D721Med (cell line): ENCODE results near the gene CIB4.

Experiments used
- DNase-seq: peaks from one replicate; pipeline ENCODE4 v3.0.0; 2011; ENCODE audit warnings: low spot score; ENCODE audit not compliant: insufficient read length
- FAIRE-seq: peaks from 2 replicates; lab custom pipeline; 2011; peaks lifted over from hg19 to GRCh38; lab: Jason Lieb, UNC
- TF ChIP-seq, protein P1 (sequence below): IDR thresholded peaks from 2 replicates; pipeline ENCODE4 v1.5.1; 2012; ENCODE audit warnings: mild to moderate bottlenecking, control low read depth; ENCODE audit not compliant: insufficient read depth; ENCODE audit errors: missing control alignments

Gene CIB4

DNA sequence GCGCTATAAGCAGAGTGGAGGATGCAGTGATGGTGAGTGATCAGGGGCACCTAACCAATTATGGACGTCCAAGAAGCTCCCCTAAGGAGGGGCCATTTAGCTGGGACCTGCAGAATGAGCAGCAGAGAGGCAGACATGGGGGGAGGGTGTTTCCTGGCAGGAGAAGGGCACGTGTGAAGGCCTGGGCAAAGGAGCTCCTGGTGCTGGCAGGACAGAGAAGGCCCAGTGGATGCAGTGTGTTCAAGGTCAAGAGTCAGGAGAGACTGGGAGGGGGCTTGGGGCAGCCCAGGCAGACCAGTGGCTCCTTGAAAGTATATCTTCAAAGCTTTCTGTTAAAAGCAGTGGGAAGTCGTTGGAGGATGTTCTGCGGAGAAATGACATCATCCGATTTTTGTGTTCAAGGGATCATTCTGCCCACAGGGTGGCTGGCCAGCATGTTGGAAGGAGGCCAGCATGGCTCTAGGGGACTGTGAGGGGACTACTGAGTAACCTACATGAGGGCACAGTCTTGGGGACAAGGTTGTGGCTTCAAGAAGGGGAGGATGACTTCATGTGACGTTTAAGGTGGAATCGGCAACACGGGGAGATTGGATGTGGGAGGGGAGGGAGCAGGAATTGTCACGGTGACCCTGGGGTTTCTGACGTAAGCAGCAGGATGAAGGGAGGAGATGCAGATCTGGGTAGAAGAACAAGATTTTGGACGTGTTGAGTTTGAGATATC is 9.0 kb upstream of the CIB4 start:
- FAIRE-seq (no peak), DNase-seq (no peak)
- TF ChIP-seq, protein P1, sequence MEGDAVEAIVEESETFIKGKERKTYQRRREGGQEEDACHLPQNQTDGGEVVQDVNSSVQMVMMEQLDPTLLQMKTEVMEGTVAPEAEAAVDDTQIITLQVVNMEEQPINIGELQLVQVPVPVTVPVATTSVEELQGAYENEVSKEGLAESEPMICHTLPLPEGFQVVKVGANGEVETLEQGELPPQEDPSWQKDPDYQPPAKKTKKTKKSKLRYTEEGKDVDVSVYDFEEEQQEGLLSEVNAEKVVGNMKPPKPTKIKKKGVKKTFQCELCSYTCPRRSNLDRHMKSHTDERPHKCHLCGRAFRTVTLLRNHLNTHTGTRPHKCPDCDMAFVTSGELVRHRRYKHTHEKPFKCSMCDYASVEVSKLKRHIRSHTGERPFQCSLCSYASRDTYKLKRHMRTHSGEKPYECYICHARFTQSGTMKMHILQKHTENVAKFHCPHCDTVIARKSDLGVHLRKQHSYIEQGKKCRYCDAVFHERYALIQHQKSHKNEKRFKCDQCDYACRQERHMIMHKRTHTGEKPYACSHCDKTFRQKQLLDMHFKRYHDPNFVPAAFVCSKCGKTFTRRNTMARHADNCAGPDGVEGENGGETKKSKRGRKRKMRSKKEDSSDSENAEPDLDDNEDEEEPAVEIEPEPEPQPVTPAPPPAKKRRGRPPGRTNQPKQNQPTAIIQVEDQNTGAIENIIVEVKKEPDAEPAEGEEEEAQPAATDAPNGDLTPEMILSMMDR: no peak

DNA sequence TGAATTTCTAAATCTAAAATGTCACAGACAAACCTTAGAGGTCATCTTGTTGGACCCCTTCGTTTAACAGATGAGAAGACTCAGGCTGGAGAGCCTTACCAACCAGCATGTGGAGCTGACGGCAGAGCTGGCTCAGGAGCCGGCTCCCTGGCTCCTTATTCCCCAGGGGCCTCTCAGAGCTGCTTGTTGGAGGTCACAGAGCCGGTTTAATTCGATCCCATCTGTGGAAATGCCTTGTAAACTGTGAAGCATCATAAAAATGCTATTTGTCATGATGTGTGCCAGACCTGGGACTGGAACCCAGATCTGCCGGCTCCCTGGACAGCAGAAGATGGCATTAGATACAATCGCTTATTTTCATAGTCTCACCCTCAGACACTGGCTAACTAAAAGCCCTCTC is 8.2 kb upstream of the CIB4 start:
- FAIRE-seq: no peak
- TF ChIP-seq, protein P1: no peak
- DNase-seq: peak; percentile 56

DNA sequence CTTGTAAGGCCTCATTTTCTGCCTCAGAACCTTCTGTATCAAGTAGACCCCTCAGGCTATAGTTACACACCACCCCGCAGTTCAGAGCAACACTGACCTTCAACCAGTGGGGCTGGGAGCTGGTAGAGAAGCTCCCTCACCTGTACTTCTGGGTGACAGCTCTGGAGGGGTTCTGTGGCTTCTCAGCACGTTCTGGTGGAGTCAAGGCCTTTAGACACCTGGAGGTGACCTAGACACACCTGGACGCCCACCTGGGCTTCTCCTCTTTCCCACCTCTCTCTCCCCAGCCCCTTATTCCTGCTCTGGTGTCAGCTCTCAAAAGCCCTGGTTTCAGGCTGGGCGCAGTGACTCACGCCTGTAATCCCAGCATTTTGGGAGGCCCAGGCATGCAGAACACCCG is 7.3 kb upstream of the CIB4 start:
- DNase-seq (no peak), FAIRE-seq (no peak)
- TF ChIP-seq, protein P1: no peak

DNA sequence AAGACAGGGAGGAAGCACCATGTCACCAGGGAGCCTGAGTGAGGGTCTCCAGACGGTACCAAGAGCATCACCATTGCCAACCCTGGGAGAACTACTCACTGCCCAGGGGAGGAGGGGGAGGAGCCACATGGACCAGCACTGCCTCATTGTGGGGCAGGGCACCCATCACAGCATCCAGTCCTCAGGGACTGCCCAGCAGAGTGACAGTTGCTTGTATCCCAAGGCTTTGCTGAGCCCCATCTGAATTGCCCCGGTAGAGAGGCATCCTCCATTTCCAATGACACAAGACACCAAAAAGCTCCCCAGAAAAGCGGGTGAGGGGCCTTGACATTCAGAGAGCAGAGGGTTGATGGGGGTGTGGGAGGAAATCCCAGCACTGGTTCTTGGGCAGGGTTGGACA is 6.8 kb upstream of the CIB4 start:
- DNase-seq (no peak), FAIRE-seq (no peak)

DNA sequence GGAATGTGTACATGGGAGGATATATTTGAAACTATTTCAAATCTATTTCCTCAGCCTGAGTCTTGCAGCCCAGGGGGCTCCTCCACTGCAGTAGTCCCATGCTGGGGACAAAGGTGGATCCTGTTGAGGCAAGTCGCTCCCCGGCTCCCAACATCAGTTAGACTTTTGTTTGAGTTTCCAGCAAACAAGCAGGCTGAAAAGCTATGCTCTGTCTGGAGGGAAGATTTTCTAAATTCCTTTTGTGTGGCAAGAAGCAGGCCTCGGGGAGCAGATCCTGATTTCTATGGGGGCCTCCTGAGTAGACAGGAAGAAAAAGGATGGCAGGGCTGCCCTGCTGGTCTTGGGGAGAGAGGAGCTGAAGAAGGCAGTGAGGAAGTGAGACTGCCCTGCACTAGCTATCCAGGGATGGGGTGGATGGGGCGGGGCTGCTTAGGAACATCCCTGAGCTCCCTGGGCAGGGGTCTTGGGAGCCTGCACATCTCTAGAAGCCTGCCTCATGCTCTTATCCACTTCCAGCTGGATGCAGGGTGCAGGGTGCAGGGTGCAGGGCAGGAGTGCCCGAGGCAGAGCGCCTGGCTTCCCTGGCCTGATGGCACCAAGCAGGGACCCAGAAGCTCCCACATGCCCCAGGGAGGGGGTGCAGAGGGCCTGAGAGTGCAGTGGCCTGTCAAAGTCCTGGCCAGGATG is 6.0 kb upstream of the CIB4 start:
- TF ChIP-seq, protein P1: no peak
- DNase-seq (no peak), FAIRE-seq (no peak)

More for the DNA sequence above, 6.8 kb upstream of the CIB4 start:
- TF ChIP-seq, protein P1: no peak

GRCh38 chr2:26645762-26646161 is 4.6 kb upstream of the CIB4 start:
- no peak for FAIRE-seq
- TF ChIP-seq, protein P1: no peak

More at GRCh38 chr2:26645762-26646161, 4.6 kb upstream of the CIB4 start:
- DNase-seq: no peak
